Spleen (tissue), 7 donors: ENCODE results near the gene KDM2A.

ENCODE experiments used
- POLR2AphosphoS5 ChIP-seq, 3 donors: sonication (generic); formaldehyde crosslinking; IDR thresholded peaks; one replicate each; pipeline ENCODE4 v1.5.1; 2017; ENCODE audit warnings: antibody characterized with exemption in 3 of 3
- TF ChIP-seq, protein P1 (sequence below), 11 experiments: fragments of 200-600 bp in 7 of 11; fragments of 450-650 bp in 4 of 11; sonication (generic) in 4 of 11; IDR thresholded peaks in 8 of 11; conservative IDR thresholded peaks in 3 of 11; 1 replicate in 7 of 11; 2 replicates in 4 of 11; pipeline versions ENCODE4 v1.4.0 to v1.8.0; 2016 to 2021; ENCODE audit warnings: antibody characterized with exemption in 11 of 11, inconsistent platforms in 4 of 11, mild to moderate bottlenecking in 1 of 11
- donor health status: DM: no; HTN: no; CAD: no; lungs with moderate emphysema.
- donor health status: DM: no; HTN: no; CAD: no.
- donor health status: DM: no; HTN: no; CAD: no.

DNA sequence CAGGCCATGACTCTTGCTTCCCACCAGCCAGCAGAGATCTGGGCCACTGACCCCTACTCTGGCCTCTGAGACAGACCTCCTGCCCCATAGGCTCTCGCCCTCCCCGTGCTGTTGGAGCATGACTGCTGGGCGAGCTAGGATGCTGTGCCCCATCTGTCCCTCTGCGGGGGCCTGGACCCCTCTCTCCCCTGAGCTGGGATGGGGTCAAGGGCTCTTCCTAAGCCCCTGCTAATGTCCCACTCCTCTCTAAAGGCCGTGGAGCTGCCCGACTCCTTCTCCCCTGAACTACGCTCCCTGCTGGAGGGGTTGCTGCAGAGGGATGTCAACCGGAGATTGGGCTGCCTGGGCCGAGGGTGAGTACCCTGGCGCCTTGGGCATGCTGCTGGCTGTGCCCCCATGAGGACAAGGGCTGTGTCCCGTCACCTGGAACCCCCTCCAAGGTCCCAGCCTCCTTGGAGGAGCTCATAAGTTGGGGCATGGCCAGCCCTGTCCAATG is 163.9 kb downstream of the KDM2A start:
- TF ChIP-seq, protein P1, sequence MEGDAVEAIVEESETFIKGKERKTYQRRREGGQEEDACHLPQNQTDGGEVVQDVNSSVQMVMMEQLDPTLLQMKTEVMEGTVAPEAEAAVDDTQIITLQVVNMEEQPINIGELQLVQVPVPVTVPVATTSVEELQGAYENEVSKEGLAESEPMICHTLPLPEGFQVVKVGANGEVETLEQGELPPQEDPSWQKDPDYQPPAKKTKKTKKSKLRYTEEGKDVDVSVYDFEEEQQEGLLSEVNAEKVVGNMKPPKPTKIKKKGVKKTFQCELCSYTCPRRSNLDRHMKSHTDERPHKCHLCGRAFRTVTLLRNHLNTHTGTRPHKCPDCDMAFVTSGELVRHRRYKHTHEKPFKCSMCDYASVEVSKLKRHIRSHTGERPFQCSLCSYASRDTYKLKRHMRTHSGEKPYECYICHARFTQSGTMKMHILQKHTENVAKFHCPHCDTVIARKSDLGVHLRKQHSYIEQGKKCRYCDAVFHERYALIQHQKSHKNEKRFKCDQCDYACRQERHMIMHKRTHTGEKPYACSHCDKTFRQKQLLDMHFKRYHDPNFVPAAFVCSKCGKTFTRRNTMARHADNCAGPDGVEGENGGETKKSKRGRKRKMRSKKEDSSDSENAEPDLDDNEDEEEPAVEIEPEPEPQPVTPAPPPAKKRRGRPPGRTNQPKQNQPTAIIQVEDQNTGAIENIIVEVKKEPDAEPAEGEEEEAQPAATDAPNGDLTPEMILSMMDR (IDR thresholded peaks at IDR 0.05 in 8 of 11, conservative IDR thresholded peaks at IDR 0.05 in 3 of 11) = no peak
- peak in 2 of 3 donors; percentile 23 to 44 for TF ChIP-seq POLR2AphosphoS5 (IDR thresholded peaks at IDR 0.05)
